IMR-90 (cell line): ENCODE measurements around the gene SLC2A14. TPM values are rescaled to one million over a fixed set of nuclear protein-coding genes. Genes with fewer than 3 reads are reported as not detected.
"Not testable (repeated sequence)": the region's sequence is repeated elsewhere in the genome, so short reads cannot be mapped to it uniquely, and the experiment has no call there.

Experiments used
- ATAC-seq: fragments of 200-7000 bp; cut with Tn5 transposase; 2 replicates; pipeline ENCODE4 v1.9.1; 2020; ENCODE audit warnings: low read depth, mild to moderate bottlenecking, moderate library complexity
- BruUV-seq: library from RNA; stranded (reverse); fragments of 400-500 nt; replicated peaks from 2 replicates; lab custom pipeline; 2021; lab: Mats Ljungman, UMichigan
- CTCF ChIA-PET: fragments of 300-600 bp; formaldehyde crosslinking; extraction: SDS; loops from one replicate; lab custom pipeline; 2021; ENCODE audit warnings: antibody characterized with exemption; lab: Yijun Ruan, JAX
- POLR2A ChIA-PET: fragments of 300-600 bp; sonication (Branson Sonifier 250); formaldehyde crosslinking; loops from one replicate; lab custom pipeline; 2022; ENCODE audit warnings: antibody characterized with exemption; ENCODE audit not compliant: unreplicated experiment; lab: Charles Lee
- DNase-seq: peaks from one replicate; pipeline ENCODE4 v3.0.0; 2013
- H2AFZ ChIP-seq: replicated peaks from 2 replicates; pipeline ENCODE3; 2013; ENCODE audit warnings: low read length, mild to moderate bottlenecking; ENCODE audit not compliant: poor library complexity
- H2AK5ac ChIP-seq: 2 replicates; pipeline ENCODE4 v1.6.1; 2013; ENCODE audit warnings: low read depth, low read length, inconsistent platforms
- H2AK9ac ChIP-seq: replicated peaks from 2 replicates; pipeline ENCODE3; 2013; ENCODE audit warnings: mild to moderate bottlenecking, low read depth, low read length, moderate library complexity; ENCODE audit not compliant: poor library complexity
- H2BK120ac ChIP-seq: 2 replicates; pipeline ENCODE4 v1.6.1; 2013; ENCODE audit warnings: low read depth, low read length, inconsistent platforms
- H2BK15ac ChIP-seq: 3 replicates; pipeline ENCODE4 v1.6.1; 2013; ENCODE audit warnings: low read depth, low read length, inconsistent platforms
- H2BK20ac ChIP-seq: 2 replicates; pipeline ENCODE4 v1.6.1; 2013; ENCODE audit warnings: low read depth, mild to moderate bottlenecking, inconsistent platforms, low read length, moderate library complexity
- H2BK5ac ChIP-seq: 2 replicates; pipeline ENCODE4 v1.6.1; 2013; ENCODE audit warnings: mild to moderate bottlenecking, low read depth, low read length, inconsistent platforms; ENCODE audit not compliant: poor library complexity, severe bottlenecking
- H3K14ac ChIP-seq: replicated peaks from 2 replicates; pipeline ENCODE4 v1.6.1; 2013; ENCODE audit warnings: low read depth, low read length, inconsistent platforms
- H3K18ac ChIP-seq: 2 replicates; pipeline ENCODE4 v1.6.1; 2013; ENCODE audit warnings: low read depth, low read length, control low read depth
- H3K23ac ChIP-seq: 2 replicates; pipeline ENCODE4 v1.6.1; 2013; ENCODE audit warnings: low read depth, low read length, inconsistent platforms
- H3K27ac ChIP-seq: 2 replicates; pipeline ENCODE4 v1.5.1; 2013; ENCODE audit warnings: mild to moderate bottlenecking, control low read depth, low read length; ENCODE audit not compliant: insufficient read depth
- H3K27me3 ChIP-seq: 2 replicates; pipeline ENCODE4 v1.6.1; 2013; ENCODE audit warnings: low read length; ENCODE audit not compliant: control insufficient read depth, insufficient read depth
- H3K36me3 ChIP-seq: 2 replicates; pipeline ENCODE4 v1.6.1; 2013; ENCODE audit warnings: low read length, mixed read lengths; ENCODE audit not compliant: control insufficient read depth, insufficient read depth
- H3K4ac ChIP-seq: 2 replicates; pipeline ENCODE4 v1.6.1; 2013; ENCODE audit warnings: low read depth, low read length, inconsistent platforms
- H3K4me1 ChIP-seq: 2 replicates; pipeline ENCODE4 v1.6.1; 2013; ENCODE audit warnings: low read length, mixed read lengths; ENCODE audit not compliant: control insufficient read depth, insufficient read depth
- H3K4me2 ChIP-seq: 2 replicates; pipeline ENCODE4 v1.6.1; 2013; ENCODE audit warnings: low read depth, mild to moderate bottlenecking, control low read depth, low read length, moderate library complexity
- H3K4me3 ChIP-seq: 2 replicates; pipeline ENCODE4 v1.5.1; 2013; ENCODE audit warnings: low read depth, mild to moderate bottlenecking, control low read depth, low read length, moderate library complexity; ENCODE audit not compliant: insufficient read depth
- H3K56ac ChIP-seq: 2 replicates; pipeline ENCODE4 v1.6.1; 2013; ENCODE audit warnings: low read length, inconsistent platforms; ENCODE audit not compliant: insufficient read depth; ENCODE audit errors: extremely low read depth
- H3K79me1 ChIP-seq, 2 experiments: 2 replicates each; pipeline ENCODE4 v1.6.1; 2013; ENCODE audit warnings: low read length in 2 of 2, inconsistent platforms in 1 of 2, low read depth in 1 of 2
- H3K9ac ChIP-seq: 2 replicates; pipeline ENCODE4 v1.6.1; 2013; ENCODE audit warnings: low read depth, low read length, control low read depth
- H3K9me1 ChIP-seq: 2 replicates; pipeline ENCODE4 v1.6.1; 2013; ENCODE audit warnings: low read length, inconsistent platforms; ENCODE audit not compliant: insufficient read depth
- H3K9me3 ChIP-seq: 2 replicates; pipeline ENCODE4 v1.6.1; 2013; ENCODE audit warnings: low read length; ENCODE audit not compliant: control insufficient read depth, insufficient read depth
- H4K20me1 ChIP-seq: 2 replicates; pipeline ENCODE4 v1.6.1; 2013; ENCODE audit warnings: low read length, inconsistent platforms; ENCODE audit not compliant: insufficient read depth
- H4K5ac ChIP-seq: 2 replicates; pipeline ENCODE4 v1.6.1; 2013; ENCODE audit warnings: mild to moderate bottlenecking, low read depth, low read length, control low read depth
- H4K8ac ChIP-seq, 2 experiments: 2 replicates each; pipeline ENCODE4 v1.6.1; 2013; ENCODE audit warnings: low read depth in 2 of 2, low read length in 2 of 2, control low read depth in 1 of 2, inconsistent platforms in 1 of 2
- H4K91ac ChIP-seq: 2 replicates; pipeline ENCODE4 v1.6.1; 2013; ENCODE audit warnings: low read depth, low read length, inconsistent platforms; ENCODE audit not compliant: insufficient read depth
- MAFK ChIP-seq: IDR thresholded peaks from 2 replicates; pipeline ENCODE4 v1.6.1; 2012; ENCODE audit warnings: low read depth, low read length, improper control_type of control experiment
- WGBS, 2 experiments: methylation state at CpG; one replicate each; pipeline versions ENCODE4 v1.1.5 to v1.1.7; 2013; ENCODE audit warnings: missing lambda C conversion rate in 2 of 2; ENCODE audit not compliant: insufficient read length in 1 of 2; ENCODE audit errors: extremely low coverage in 2 of 2; 5-methylcytosine and 5-hydroxymethylcytosine counted together
- dilution Hi-C: fragments of 300-500 bp; cut with HindIII; formaldehyde crosslinking; loops from one replicate; pipeline ENCODE4 v1.14.3; 2018; ENCODE audit warnings: low sequenced_read_pairs; ENCODE audit not compliant: unreplicated experiment
- in situ Hi-C: fragments of 300-500 bp; cut with MboI; formaldehyde crosslinking; loops from 3 replicates; pipeline ENCODE4 v1.14.3; 2019; ENCODE audit warnings: low sequenced_read_pairs, inconsistent platforms, mixed read lengths
- intact Hi-C: fragments of 100-400 bp; cut with micrococcal nuclease; formaldehyde crosslinking; loops from 2 replicates; pipeline ENCODE4 v1.10.0; 2022
- polyA plus RNA-seq, 3 experiments: library from polyadenylated mRNA; depleted of rRNA; stranded (reverse); fragments of >200 nt; gene quantifications; 2 replicates each; pipeline ENCODE4 v1.2.3, GENCODE V29; 2012; ENCODE audit warnings: low replicate concordance in 1 of 3
- total RNA-seq: library from RNA; depleted of rRNA; stranded (reverse); fragments of >200 nt; gene quantifications from 2 replicates; pipeline ENCODE4 v1.2.3, GENCODE V29; 2012

SLC2A14 gene
- total and polyA plus RNA-seq, 2 of the 4 experiments (the other 2 are of a cell fraction), result 0.05 TPM; not detected in 1

GRCh38 chr12:7844116-7844515, 28.6 kb downstream of the SLC2A14 start:
- peak; percentile 63 for DNase-seq
- Histone ChIP-seq H3K56ac (no peak overlapping the region), H3K9me3 (no peaks in the 10 kb centered on the region), H3K4me2 (no peak overlapping the region), H3K36me3 (no peaks in the 10 kb centered on the region), H2AFZ (no peak overlapping the region), H2BK120ac (no peak overlapping the region), H3K4ac (no peak overlapping the region), H3K14ac (no peak overlapping the region), H3K4me1 (no peaks in the 10 kb centered on the region), H3K27me3 (no peaks in the 10 kb centered on the region), H3K27ac (no peak overlapping the region), H4K8ac (no peak overlapping the region), H3K79me1 (no peaks in the 10 kb centered on the region), H2AK9ac (no peak overlapping the region), H3K9me1 (no peaks in the 10 kb centered on the region), H4K91ac (no peak overlapping the region), H4K20me1 (no peaks in the 10 kb centered on the region), H3K4me3 (no peak overlapping the region), H2BK5ac (no peak overlapping the region), H3K9ac (no peak overlapping the region), H2AK5ac (no peak overlapping the region), H2BK20ac (no peak overlapping the region), H3K18ac (no peak overlapping the region), H3K23ac (no peak overlapping the region), H2BK15ac (no peak overlapping the region), H4K5ac (no peak overlapping the region)
- intact Hi-C loops, result no loop called here
- dilution Hi-C loops, result no loop called here
- POLR2A ChIA-PET, result no interaction called here
- TF ChIP-seq MAFK, result no peak; the same call in 1 of the 2 replicates
- WGBS, 2 experiments, result no CpG with 5 or more reads among the region's 5 CpGs
- no peak for ATAC-seq
- CTCF ChIA-PET, result interaction anchor here (0.6 to 0.7 kb wide), 2 partner anchors 10 to 11 kb away, joined by 3 to 8 read pairs; no protein-coding TSS in a partner anchor
- in situ Hi-C loops, result no loop called here
- BruUV-seq, result no TSS peak

DNA sequence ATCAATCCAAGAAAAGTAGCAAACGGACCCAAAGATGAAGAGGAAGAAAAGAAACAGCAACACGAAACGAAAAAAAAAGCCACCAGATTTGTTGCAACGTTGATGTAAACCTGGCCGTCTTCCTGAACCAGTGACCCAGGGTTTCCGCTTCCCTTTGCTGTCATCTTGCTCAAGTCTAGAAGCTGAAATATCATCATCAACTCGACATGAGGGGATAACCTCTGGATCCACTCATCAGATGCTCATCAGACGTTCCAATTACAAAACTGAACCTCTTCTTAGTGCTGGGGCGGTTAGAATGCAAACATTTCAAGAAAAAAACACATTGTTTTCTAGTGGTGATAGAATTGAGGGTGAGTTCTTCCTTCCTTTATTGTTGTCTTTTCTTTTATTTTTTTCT, 29.1 kb downstream of the SLC2A14 start:
- H3K56ac ChIP-seq, H3K9me3 ChIP-seq, H2BK15ac ChIP-seq, H3K23ac ChIP-seq, intact Hi-C loops, in situ Hi-C loops, dilution Hi-C loops, H3K4ac ChIP-seq, H3K36me3 ChIP-seq, H4K20me1 ChIP-seq, H4K8ac ChIP-seq, H3K27me3 ChIP-seq, H3K14ac ChIP-seq, BruUV-seq, H2BK20ac ChIP-seq, H3K4me3 ChIP-seq, H3K9ac ChIP-seq, POLR2A ChIA-PET, H3K9me1 ChIP-seq, H2AFZ ChIP-seq, H3K79me1 ChIP-seq, H4K91ac ChIP-seq, H3K18ac ChIP-seq, H4K5ac ChIP-seq, H3K4me1 ChIP-seq, H2AK5ac ChIP-seq, H2AK9ac ChIP-seq: not testable (repeated sequence)
- WGBS, 2 experiments, result no CpG with 5 or more reads among the region's 9 CpGs
- H3K27ac ChIP-seq, result peak overlapping the region; percentile 40; the same call in 1 of the 2 replicates
- peak overlapping the region; percentile 42; the same call in 1 of the 2 replicates for H3K4me2 ChIP-seq
- ATAC-seq (peak; percentile 69), DNase-seq (peak; percentile 55)
- H2BK120ac ChIP-seq, result peak overlapping the region; percentile 48; the same call in 1 of the 2 replicates
- H2BK5ac ChIP-seq, result peak overlapping the region; percentile 54
- CTCF ChIA-PET, result interaction anchor here (0.7 kb wide), 1 partner anchor 10 kb away, joined by 8 read pairs; no protein-coding TSS in a partner anchor
